ENCODE measurements around the gene SFT2D1.

The SFT2D1 gene

GRCh38 chr6:166277892-166278578, 64.3 kb downstream of the SFT2D1 start:
- DNase-seq (ENCODE audit: low read depth), result no peak

- no peak for DNase-seq (ENCODE audit: low read depth)
Measured at GRCh38 chr6:166277018-166277417, 65.3 kb downstream of the SFT2D1 start.

GRCh38 chr6:166275714-166276166, 66.6 kb downstream of the SFT2D1 start:
- DNase-seq (ENCODE audit: low read depth), result peak; percentile 70

DNA sequence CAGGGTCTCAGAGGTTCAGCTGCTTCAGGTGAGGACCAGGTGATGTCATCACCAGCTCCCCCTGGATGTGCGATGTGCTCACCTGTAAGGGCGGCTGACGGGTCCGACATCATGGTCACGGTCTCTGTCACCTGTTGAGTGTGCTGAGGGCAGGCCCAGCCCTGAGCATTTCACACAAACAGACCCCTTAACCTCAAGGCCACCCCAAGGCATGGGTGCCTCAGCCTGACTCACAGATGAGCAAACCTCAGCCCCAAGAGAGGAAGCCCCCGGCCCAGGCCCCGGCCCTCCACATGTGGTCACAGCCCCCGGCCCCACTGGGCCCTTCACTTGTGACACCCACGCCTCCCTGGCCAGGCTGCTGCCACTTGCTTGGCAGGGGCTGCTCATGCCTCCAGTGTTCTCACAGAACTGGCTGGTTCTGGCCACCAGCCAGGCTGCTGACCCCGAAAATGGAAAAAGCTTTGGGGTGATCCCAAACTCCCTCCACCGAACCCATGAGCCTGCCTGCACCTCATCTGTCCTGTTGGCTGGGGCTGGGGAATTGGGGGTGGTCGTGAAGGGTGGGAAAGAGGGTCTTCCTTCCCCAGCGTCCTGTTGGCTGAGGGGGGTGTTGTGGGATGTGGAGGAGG, 67.5 kb downstream of the SFT2D1 start:
- DNase-seq (ENCODE audit: low read depth), result no peak

DNA sequence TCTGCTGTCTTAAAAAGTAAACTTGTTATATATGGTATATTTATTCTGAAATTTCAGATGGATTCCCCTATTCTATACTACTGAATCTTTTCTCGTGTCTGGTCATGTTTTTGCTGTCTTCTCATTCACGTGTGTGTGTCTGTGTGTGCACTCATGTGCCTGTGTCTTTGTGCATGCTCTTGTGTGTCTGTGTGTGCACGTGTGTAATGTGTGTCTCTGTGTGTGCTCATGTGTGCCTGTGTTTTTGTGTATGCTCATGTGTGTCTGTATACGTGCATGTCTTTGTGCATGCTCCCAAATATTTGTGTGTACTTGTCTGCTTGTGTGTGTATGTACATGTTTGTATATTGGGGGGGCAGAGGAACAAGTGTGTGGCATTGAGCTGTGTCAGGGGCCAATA, 68.2 kb downstream of the SFT2D1 start:
- no peak for DNase-seq (ENCODE audit: low read depth)

DNA sequence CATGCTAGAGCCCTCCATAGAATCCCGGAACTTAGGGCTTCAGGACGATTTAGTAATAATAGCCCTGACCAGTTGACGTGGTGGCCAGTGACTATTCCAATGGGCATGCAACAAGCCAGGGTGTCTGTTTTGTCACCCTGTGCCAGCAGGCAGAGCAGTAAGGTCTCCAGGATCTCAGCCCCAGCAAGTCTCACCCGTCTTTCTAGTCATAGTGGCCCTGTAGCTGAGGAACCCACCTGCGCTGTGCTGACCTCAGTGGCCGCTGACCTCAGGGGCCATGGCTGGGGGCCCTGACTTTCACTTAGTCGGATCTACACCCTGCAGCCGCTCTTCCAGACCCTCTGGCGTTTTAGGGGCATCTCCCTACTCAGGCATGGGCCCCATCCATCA, 71.0 kb downstream of the SFT2D1 start:
- no peak for DNase-seq (ENCODE audit: low read depth)

- no peak for DNase-seq (ENCODE audit: low read depth)
Measured at GRCh38 chr6:166270706-166271375, 71.5 kb downstream of the SFT2D1 start.
